Osteoblast (primary cell): ENCODE results near the gene TMEM17. TPM values are rescaled to one million over a fixed set of nuclear protein-coding genes. Genes with fewer than 3 reads are reported as not detected.
"Not testable (repeated sequence)": the region's sequence is repeated elsewhere in the genome, so short reads cannot be mapped to it uniquely, and the experiment has no call there.

ENCODE experiments used
- DNase-seq: peaks from one replicate; pipeline ENCODE4 v3.0.0; 2011; ENCODE audit warnings: low spot score, mixed read lengths; ENCODE audit not compliant: insufficient read length; ENCODE audit errors: missing footprints
- H2AFZ ChIP-seq: 2 replicates; pipeline ENCODE4 v1.6.0; 2011; ENCODE audit warnings: mild to moderate bottlenecking, low read length
- H3K27ac ChIP-seq: 2 replicates; pipeline ENCODE4 v1.5.1; 2011; ENCODE audit warnings: mild to moderate bottlenecking, low read depth, low read length, moderate library complexity
- H3K27me3 ChIP-seq: 2 replicates; pipeline ENCODE4 v1.6.0; 2012; ENCODE audit warnings: mild to moderate bottlenecking, control low read depth, inconsistent platforms, low read length, moderate library complexity; ENCODE audit not compliant: insufficient read depth
- H3K36me3 ChIP-seq: 2 replicates; pipeline ENCODE4 v1.5.1; 2011; ENCODE audit warnings: mild to moderate bottlenecking, low read length, control low read depth, moderate library complexity; ENCODE audit not compliant: insufficient read depth
- H3K4me1 ChIP-seq: 2 replicates; pipeline ENCODE4 v1.5.1; 2011; ENCODE audit warnings: mild to moderate bottlenecking, low read length, control low read depth, moderate library complexity; ENCODE audit not compliant: insufficient read depth
- H3K4me2 ChIP-seq: 2 replicates; pipeline ENCODE4 v1.6.0; 2011; ENCODE audit warnings: mild to moderate bottlenecking, low read length; ENCODE audit not compliant: insufficient read depth
- H3K4me3 ChIP-seq: fragments of 200-600 bp; sonication (generic); 3 replicates; pipeline ENCODE4 v1.5.1; 2012; ENCODE audit warnings: mild to moderate bottlenecking, low read length, inconsistent platforms; ENCODE audit not compliant: insufficient read depth
- H3K79me2 ChIP-seq: 2 replicates; pipeline ENCODE4 v1.6.0; 2012; ENCODE audit warnings: mild to moderate bottlenecking, low read length, control low read depth, inconsistent platforms; ENCODE audit not compliant: insufficient read depth
- H3K9me3 ChIP-seq: 2 replicates; pipeline ENCODE4 v1.5.1; 2011; ENCODE audit warnings: low read depth, low read length, control low read depth
- H4K20me1 ChIP-seq: 2 replicates; pipeline ENCODE4 v1.6.0; 2012; ENCODE audit warnings: mild to moderate bottlenecking, low read length, control low read depth; ENCODE audit not compliant: insufficient read depth
- CTCF ChIP-seq: IDR thresholded peaks from 2 replicates; pipeline ENCODE4 v1.5.1; 2011; ENCODE audit warnings: mild to moderate bottlenecking, low read depth, low read length, moderate library complexity; ENCODE audit errors: extremely low read depth
- total RNA-seq: library from RNA; depleted of rRNA; stranded (reverse); fragments of >200 nt; gene quantifications from 2 replicates; pipeline ENCODE4 v1.2.3, GENCODE V29; 2012

TMEM17 gene
- total RNA-seq, 1 donor, result 3.3 TPM

- Histone ChIP-seq H3K27me3 (no peaks in the 10 kb centered on the region), H3K79me2 (no peaks in the 10 kb centered on the region), H3K36me3 (no peaks in the 10 kb centered on the region), H3K9me3 (no peaks in the 10 kb centered on the region), H3K27ac (no peak overlapping the region), H4K20me1 (no peaks in the 10 kb centered on the region), H2AFZ (no peak overlapping the region), H3K4me3 (no peak overlapping the region), H3K4me2 (no peak overlapping the region), H3K4me1 (peaks cover 4% of the 10 kb centered on the region)
- no peak for DNase-seq
- no peak for TF ChIP-seq CTCF
Measured at GRCh38 chr2:62537814-62538213, 31.8 kb upstream of the TMEM17 start.

GRCh38 chr2:62536873-62537547, 31.0 kb upstream of the TMEM17 start:
- Histone ChIP-seq H3K27ac (no peak overlapping the region), H4K20me1 (no peaks in the 10 kb centered on the region), H2AFZ (no peak overlapping the region), H3K79me2 (no peaks in the 10 kb centered on the region), H3K4me3 (no peak overlapping the region), H3K4me1 (peaks cover 4% of the 10 kb centered on the region), H3K36me3 (no peaks in the 10 kb centered on the region), H3K9me3 (no peaks in the 10 kb centered on the region), H3K4me2 (no peak overlapping the region), H3K27me3 (no peaks in the 10 kb centered on the region)
- DNase-seq, result no peak
- no peak for TF ChIP-seq CTCF

- H3K4me2 ChIP-seq, H3K4me3 ChIP-seq, H3K79me2 ChIP-seq, H3K9me3 ChIP-seq, H3K4me1 ChIP-seq, H4K20me1 ChIP-seq, H2AFZ ChIP-seq, H3K27me3 ChIP-seq, DNase-seq, H3K27ac ChIP-seq, H3K36me3 ChIP-seq: not testable (repeated sequence)
Measured at GRCh38 chr2:62535521-62535920, 29.5 kb upstream of the TMEM17 start.

GRCh38 chr2:62531594-62531993, 25.6 kb upstream of the TMEM17 start:
- H2AFZ ChIP-seq, result no peak overlapping the region
- H3K4me1 ChIP-seq, result no peaks in the 10 kb centered on the region
- no peaks in the 10 kb centered on the region for H3K9me3 ChIP-seq
- H4K20me1 ChIP-seq, result no peaks in the 10 kb centered on the region
- H3K4me2 ChIP-seq, result no peak overlapping the region
- H3K27me3 ChIP-seq, result no peaks in the 10 kb centered on the region
- no peak overlapping the region for H3K27ac ChIP-seq
- no peak overlapping the region for H3K4me3 ChIP-seq
- no peaks in the 10 kb centered on the region for H3K36me3 ChIP-seq
- TF ChIP-seq CTCF, result no peak
- H3K79me2 ChIP-seq, result no peaks in the 10 kb centered on the region
- DNase-seq, result no peak
